B cell (primary cell): ENCODE results near the gene APOE. TPM values are rescaled to one million over a fixed set of nuclear protein-coding genes. Genes with fewer than 3 reads are reported as not detected.
"Not testable (repeated sequence)": the region's sequence is repeated elsewhere in the genome, so short reads cannot be mapped to it uniquely, and the experiment has no call there.

Experiments
- ATAC-seq: fragments of 200-7000 bp; cut with Tn5 transposase; one replicate; pipeline ENCODE4 v1.10.0; 2021; ENCODE audit warnings: low read depth, mild to moderate bottlenecking, moderate number of reproducible peaks, moderate library complexity
- CTCF ChIA-PET: fragments of 350-600 bp; sonication (Branson Sonifier 250); formaldehyde crosslinking; loops from one replicate; lab custom pipeline; 2021; ENCODE audit warnings: antibody characterized with exemption, inconsistent platforms; lab: Charles Lee
- POLR2A ChIA-PET: fragments of 350-600 bp; sonication (Branson Sonifier 250); formaldehyde crosslinking; loops from one replicate; lab custom pipeline; 2021; ENCODE audit warnings: antibody characterized with exemption; lab: Charles Lee
- DNase-seq: peaks from one replicate; pipeline ENCODE4 v3.0.0; 2013
- H2AFZ ChIP-seq: 2 replicates; pipeline ENCODE4 v1.6.1; 2012; ENCODE audit warnings: mild to moderate bottlenecking, low read depth, low read length; ENCODE audit not compliant: insufficient read depth, poor library complexity, severe bottlenecking
- H3K27ac ChIP-seq, 2 donors: 1 replicate in 1 of 2; 2 replicates in 1 of 2; pipeline ENCODE4 v1.5.1; 2012 to 2013; ENCODE audit warnings: low read length in 2 of 2, mild to moderate bottlenecking in 2 of 2, moderate library complexity in 1 of 2
- H3K27me3 ChIP-seq, 4 experiments: fragments of 200-600 bp in 1 of 4; sonication (generic) in 1 of 4; replicated peaks in 1 of 4; 1 replicate in 2 of 4; 2 replicates in 2 of 4; pipeline versions ENCODE4 v1.6.1 to v1.7.0; 2013 to 2016; ENCODE audit warnings: low read length in 3 of 4, mild to moderate bottlenecking in 2 of 4, mixed read lengths in 1 of 4, moderate library complexity in 1 of 4; ENCODE audit not compliant: insufficient read depth in 4 of 4, control insufficient read depth in 3 of 4; ENCODE audit errors: control extremely low read depth in 1 of 4
- H3K36me3 ChIP-seq, 2 experiments: replicated peaks in 1 of 2; 1 replicate in 1 of 2; 2 replicates in 1 of 2; pipeline versions ENCODE4 v1.6.1 to v1.7.1; 2013; ENCODE audit warnings: low read length in 1 of 2; ENCODE audit not compliant: insufficient read depth in 2 of 2, control insufficient read depth in 1 of 2; ENCODE audit errors: control extremely low read depth in 1 of 2, extremely low read depth in 1 of 2
- H3K4me1 ChIP-seq, 2 donors: fragments of 200-600 bp in 1 of 2; sonication (generic) in 1 of 2; 1 replicate in 1 of 2; 2 replicates in 1 of 2; pipeline versions ENCODE4 v1.5.1 to v1.6.1; 2013 to 2017; ENCODE audit warnings: low read length in 2 of 2; ENCODE audit not compliant: control insufficient read depth in 2 of 2, insufficient read depth in 2 of 2
- H3K4me2 ChIP-seq: replicated peaks from 2 replicates; pipeline ENCODE3; 2012; ENCODE audit warnings: mild to moderate bottlenecking, low read depth, low read length; ENCODE audit not compliant: poor library complexity, severe bottlenecking
- H3K4me3 ChIP-seq, 5 experiments: fragments of 200-600 bp in 1 of 5; sonication (generic) in 1 of 5; 1 replicate in 3 of 5; 2 replicates in 2 of 5; pipeline versions ENCODE4 v1.5.1 to v1.7.0; 2011 to 2016; ENCODE audit warnings: low read length in 4 of 5, mild to moderate bottlenecking in 4 of 5, low read depth in 2 of 5, control low read depth in 1 of 5, moderate library complexity in 1 of 5; ENCODE audit not compliant: insufficient read depth in 1 of 5; ENCODE audit errors: control extremely low read depth in 1 of 5, extremely low read depth in 1 of 5
- H3K79me2 ChIP-seq: fragments of 200-600 bp; sonication (generic); one replicate; pipeline ENCODE4 v1.6.0; 2016; ENCODE audit warnings: low read length; ENCODE audit not compliant: control insufficient read depth, insufficient read depth
- H3K9ac ChIP-seq: fragments of 200-600 bp; sonication (generic); 2 replicates; pipeline ENCODE4 v1.6.1; 2017; ENCODE audit warnings: mild to moderate bottlenecking, low read length, moderate library complexity
- H3K9me3 ChIP-seq, 3 donors: one replicate each; pipeline versions ENCODE4 v1.6.1 to v1.7.1; 2013; ENCODE audit warnings: low read length in 2 of 3; ENCODE audit not compliant: control insufficient read depth in 2 of 3, insufficient read depth in 1 of 3; ENCODE audit errors: control extremely low read depth in 1 of 3
- H4K20me1 ChIP-seq: 2 replicates; pipeline ENCODE4 v1.6.0; 2012; ENCODE audit warnings: mild to moderate bottlenecking, low read length; ENCODE audit not compliant: insufficient read depth, control insufficient read depth, poor library complexity, severe bottlenecking
- H3K27ac Mint-ChIP-seq: one replicate; pipeline ENCODE4 v1.8.0; 2021; ENCODE audit warnings: mixed read lengths
- H3K27me3 Mint-ChIP-seq: one replicate; pipeline ENCODE4 v1.8.0; 2021; ENCODE audit warnings: mixed read lengths
- H3K4me1 Mint-ChIP-seq: one replicate; pipeline ENCODE4 v1.8.0; 2021; ENCODE audit warnings: mixed read lengths
- H3K4me3 Mint-ChIP-seq: one replicate; pipeline ENCODE4 v1.8.0; 2021; ENCODE audit warnings: mixed read lengths
- H3K9me3 Mint-ChIP-seq: one replicate; pipeline ENCODE4 v1.8.0; 2022; ENCODE audit warnings: mixed read lengths; ENCODE audit not compliant: insufficient read depth
- CTCF ChIP-seq: fragments of 200-600 bp; IDR thresholded peaks from one replicate; pipeline ENCODE4 v1.8.0; 2022; ENCODE audit warnings: antibody characterized with exemption, mild to moderate bottlenecking
- EZH2 ChIP-seq: IDR thresholded peaks from 2 replicates; pipeline ENCODE4 v1.6.1; 2012; ENCODE audit warnings: borderline replicate concordance, low read depth, mild to moderate bottlenecking, moderate library complexity, low read length; ENCODE audit not compliant: insufficient read depth, poor library complexity, severe bottlenecking
- WGBS: methylation state at CpG from one replicate; pipeline ENCODE4 v1.1.5; 2013; ENCODE audit warnings: missing lambda C conversion rate; ENCODE audit not compliant: insufficient coverage; 5-methylcytosine and 5-hydroxymethylcytosine counted together
- intact Hi-C: fragments of 100-400 bp; cut with micrococcal nuclease; formaldehyde crosslinking; loops from one replicate; pipeline ENCODE4 v1.10.0; 2022
- polyA plus RNA-seq: library from polyadenylated mRNA; depleted of rRNA; stranded (reverse); fragments of >200 nt; gene quantifications from 2 replicates; pipeline ENCODE4 v1.2.3, GENCODE V29; 2012
- total RNA-seq, 2 donors: library from RNA; stranded (reverse); fragments of 120-200 nt in 1 of 2; gene quantifications; 1 replicate in 1 of 2; 2 replicates in 1 of 2; pipeline versions ENCODE4 v1.2.3 to v1.2.4, GENCODE V29; 2013 to 2022

Gene APOE
- total and polyA plus RNA-seq, 2 donors (not counting 1 experiment from before 2014, with no cell fraction given): 0.74 to 2.8 TPM

GRCh38 chr19:44912854-44913253 lies 7.3 kb downstream of the APOE start:
- Histone ChIP-seq H2AFZ (no peak overlapping the region), H3K9me3 (peaks cover 0 to 5% (median 0%) of the 10 kb centered on the region in 3 donors), H3K4me1 (peaks cover 7 to 13% of the 10 kb centered on the region in 2 donors), H3K4me3 (no peak overlapping the region), H4K20me1 (no peaks in the 10 kb centered on the region), H3K27ac (no peak overlapping the region), H3K4me2 (no peak overlapping the region), H3K79me2 (no peaks in the 10 kb centered on the region), H3K36me3 (no peaks in the 10 kb centered on the region), H3K27me3 (peaks cover 0 to 21% (median 2%) of the 10 kb centered on the region in 4 experiments), H3K9ac (no peak overlapping the region)
- TF ChIP-seq CTCF (no peak), EZH2 (no peak)
- H3K4me1 Mint-ChIP-seq: peaks cover 9% of the 10 kb centered on the region
- ChIA-PET CTCF (interaction anchor here (0.8 to 1.5 kb wide), 3 partner anchors 9 to 43 kb away, joined by 3 read pairs; no protein-coding TSS in a partner anchor), POLR2A (no interaction called here)
- no peak overlapping the region for H3K27ac Mint-ChIP-seq
- DNase-seq (no peak), ATAC-seq (no peak)
- H3K4me3 Mint-ChIP-seq: no peak overlapping the region
- intact Hi-C loops: no loop called here
- WGBS: 69% methylated on average over 6 of the region's 6 CpGs
- no peaks in the 10 kb centered on the region for H3K9me3 Mint-ChIP-seq
- peaks cover 26% of the 10 kb centered on the region for H3K27me3 Mint-ChIP-seq

GRCh38 chr19:44913512-44914432 lies 8.2 kb downstream of the APOE start:
- H3K9me3 ChIP-seq, POLR2A ChIA-PET, H4K20me1 ChIP-seq, ATAC-seq, H3K27ac ChIP-seq, H3K9me3 Mint-ChIP-seq, H3K36me3 ChIP-seq, H3K4me3 ChIP-seq, H3K4me1 Mint-ChIP-seq, intact Hi-C loops, H3K79me2 ChIP-seq, H3K27ac Mint-ChIP-seq, DNase-seq: not testable (repeated sequence)
- Histone ChIP-seq H3K27me3 (peaks cover 0 to 21% (median 2%) of the 10 kb centered on the region in 4 experiments), H3K9ac (peak overlapping the region; percentile 75), H3K4me1 (peaks cover 7 to 13% of the 10 kb centered on the region in 2 donors), H2AFZ (peak overlapping the region; percentile 99), H3K4me2 (peak overlapping the region; percentile 88)
- WGBS: 64% methylated on average over 14 of the region's 23 CpGs
- CTCF ChIA-PET: interaction anchor here (0.8 to 0.9 kb wide), 2 partner anchors 38 to 43 kb away, joined by 3 read pairs; no protein-coding TSS in a partner anchor
- Mint-ChIP-seq H3K27me3 (peaks cover 23% of the 10 kb centered on the region), H3K4me3 (peak overlapping the region; percentile 95)

- peak; percentile 89 for DNase-seq
- Histone ChIP-seq H3K4me2 (peak within 1 kb of the TSS; percentile 88), H3K4me3 (peak within 1 kb of the TSS; percentile 44 to 87 (median 63)), H3K27me3 (peaks cover 0 to 21% (median 2%) of the 10 kb centered on the region in 4 experiments), H3K4me1 (peaks cover 7 to 13% of the 10 kb centered on the region in 2 donors), H3K9ac (peak within 1 kb of the TSS; percentile 75), H2AFZ (peak within 1 kb of the TSS; percentile 99)
- H3K27me3 Mint-ChIP-seq: peaks cover 23% of the 10 kb centered on the region
- H3K36me3 ChIP-seq, H3K27ac ChIP-seq, H3K9me3 Mint-ChIP-seq, H3K9me3 ChIP-seq, POLR2A ChIA-PET, H4K20me1 ChIP-seq, H3K4me1 Mint-ChIP-seq, H3K79me2 ChIP-seq: not testable (repeated sequence)
- H3K27ac Mint-ChIP-seq: peak within 1 kb of the TSS; percentile 66
- CTCF ChIA-PET: interaction anchor here (0.5 to 1.8 kb wide), 3 partner anchors 10 to 298 kb away, joined by 3 to 6 read pairs (median 3); partner anchors contain the start of gene TOMM40
- peak; percentile 99 for ATAC-seq
- 9% methylated on average over 13 of the region's 28 CpGs for WGBS
- intact Hi-C loops: loop anchor here (1.0 kb wide), 3 partner anchors 13 to 41 kb away; partner anchors contain the start of gene CLPTM1
- peak within 1 kb of the TSS; percentile 95 for H3K4me3 Mint-ChIP-seq
These were observed 9.0 kb downstream of the APOE start, which contains the start of gene APOC1 for GRCh38 chr19:44914433-44915206. Gene APOC1, plus strand, starts transcription at chr19:44914608. Its CDS starts 284 bp downstream, at chr19:44914892.
